ENCODE results near the gene RUVBL2.
A peak's percentile ranks its signal among the peaks of the same experiment; 100 is the strongest.

The RUVBL2 gene

DNA sequence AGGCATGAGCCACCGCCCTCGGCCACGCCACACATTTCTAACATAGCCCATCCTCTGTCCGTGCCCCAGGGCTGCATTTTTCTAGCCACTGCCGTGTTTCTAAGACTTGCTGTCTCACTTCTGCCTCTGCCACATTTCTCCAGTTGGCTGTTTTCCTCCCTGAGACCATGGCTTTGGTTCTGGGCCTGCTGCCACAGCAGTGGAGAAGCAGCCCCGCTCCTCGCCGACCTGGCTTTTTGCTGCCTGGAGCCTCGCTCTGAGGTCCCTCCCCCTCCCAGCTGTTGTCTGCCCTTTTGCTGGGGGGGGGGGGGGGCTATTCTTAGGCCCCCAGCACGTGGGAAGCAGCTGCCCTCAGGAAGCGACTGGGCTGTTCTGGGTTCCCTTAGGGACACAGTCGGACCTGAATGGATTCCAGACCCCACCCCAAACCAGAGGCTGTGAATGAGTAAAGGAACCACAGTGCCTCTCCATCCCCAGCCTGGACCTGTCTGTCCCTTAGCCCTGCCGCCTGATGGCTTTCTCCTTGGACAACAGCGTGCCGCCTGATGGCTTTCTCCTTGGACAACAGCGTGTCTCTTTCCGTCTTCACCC, 3.9 kb upstream of the RUVBL2 start:
- DNase-seq (ENCODE audit: low spot score): no peak
- TF ChIP-seq CTCF (IDR thresholded peaks at IDR 0.05): no peak
- no peak overlapping the region for H3K4me3 ChIP-seq
- no peak overlapping the region for H3K27ac ChIP-seq

- H3K4me3 ChIP-seq: no peak overlapping the region
- no peak for DNase-seq (ENCODE audit: low spot score)
- no peak for TF ChIP-seq CTCF (IDR thresholded peaks at IDR 0.05)
- H3K27ac ChIP-seq: no peak overlapping the region
These were observed 3.3 kb upstream of the RUVBL2 start for GRCh38 chr19:48990400-48990799.

DNA sequence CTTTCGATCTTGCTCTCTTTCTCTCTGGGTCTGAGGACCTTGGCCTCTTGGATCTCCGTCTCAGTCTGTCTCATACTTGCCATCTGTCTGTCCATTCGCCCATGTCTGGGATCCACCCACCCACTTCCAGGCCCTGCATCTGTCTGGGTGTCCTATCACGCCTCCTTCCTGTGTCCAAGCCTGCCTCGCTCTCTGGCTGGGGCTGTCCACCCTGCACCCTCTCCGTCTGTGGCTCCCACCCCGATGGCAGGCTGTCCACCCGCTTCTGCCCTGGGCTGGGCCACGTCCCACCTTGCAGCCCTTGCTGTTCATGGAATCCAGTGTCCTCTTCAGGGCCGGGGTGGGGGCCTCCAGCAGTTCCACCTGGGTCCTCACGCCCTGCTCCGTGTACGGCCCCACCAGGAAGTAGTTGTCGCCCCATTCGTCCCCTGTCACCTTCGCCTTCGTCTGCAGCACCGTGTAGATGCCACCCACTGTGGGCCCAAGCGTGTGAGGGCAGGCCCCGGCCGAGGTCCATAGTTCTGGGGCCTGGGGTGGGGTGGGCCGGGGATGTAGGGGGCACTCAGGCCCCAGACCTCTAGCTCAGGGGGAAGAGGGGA, 2.6 kb upstream of the RUVBL2 start:
- TF ChIP-seq CTCF (IDR thresholded peaks at IDR 0.05): no peak
- Histone ChIP-seq H3K4me3 (peak overlapping the region; percentile 99), H3K27ac (peak overlapping the region; percentile 94 to 100)
- DNase-seq (ENCODE audit: low spot score): no peak

GRCh38 chr19:48991873-48992580, 1.7 kb upstream of the RUVBL2 start:
- no peak for TF ChIP-seq CTCF (IDR thresholded peaks at IDR 0.05)

GRCh38 chr19:48992581-48993174, 1.0 kb upstream of the RUVBL2 start:
- peak; percentile 83 for DNase-seq (ENCODE audit: low spot score)
- Histone ChIP-seq H3K27ac (peak overlapping the region; percentile 94 to 100), H3K4me3 (peak overlapping the region; percentile 99)
- no peak for TF ChIP-seq CTCF (IDR thresholded peaks at IDR 0.05)

More at GRCh38 chr19:48991873-48992580, 1.7 kb upstream of the RUVBL2 start:
- peak overlapping the region; percentile 94 to 100 for H3K27ac ChIP-seq
- peak; percentile 86 for DNase-seq (ENCODE audit: low spot score)
- H3K4me3 ChIP-seq: peak overlapping the region; percentile 99

- Histone ChIP-seq H3K27ac (peak overlapping the region; percentile 94 to 100), H3K4me3 (peak overlapping the region; percentile 99)
- DNase-seq (ENCODE audit: low spot score): no peak
- no peak for TF ChIP-seq CTCF (IDR thresholded peaks at IDR 0.05)
These were observed 324 bp downstream of the RUVBL2 start for GRCh38 chr19:48994035-48994386.
